GM19351 (cell line): ENCODE measurements around the gene NAV2.
A peak's percentile ranks its signal among the peaks of the same experiment; 100 is the strongest.

ENCODE experiments used
- ATAC-seq: cut with Tn5 transposase; IDR thresholded peaks from one replicate; pipeline ENCODE4 v1.9.1; 2021; ENCODE audit warnings: mild to moderate bottlenecking, moderate library complexity; ENCODE audit not compliant: unreplicated experiment

The NAV2 gene

DNA sequence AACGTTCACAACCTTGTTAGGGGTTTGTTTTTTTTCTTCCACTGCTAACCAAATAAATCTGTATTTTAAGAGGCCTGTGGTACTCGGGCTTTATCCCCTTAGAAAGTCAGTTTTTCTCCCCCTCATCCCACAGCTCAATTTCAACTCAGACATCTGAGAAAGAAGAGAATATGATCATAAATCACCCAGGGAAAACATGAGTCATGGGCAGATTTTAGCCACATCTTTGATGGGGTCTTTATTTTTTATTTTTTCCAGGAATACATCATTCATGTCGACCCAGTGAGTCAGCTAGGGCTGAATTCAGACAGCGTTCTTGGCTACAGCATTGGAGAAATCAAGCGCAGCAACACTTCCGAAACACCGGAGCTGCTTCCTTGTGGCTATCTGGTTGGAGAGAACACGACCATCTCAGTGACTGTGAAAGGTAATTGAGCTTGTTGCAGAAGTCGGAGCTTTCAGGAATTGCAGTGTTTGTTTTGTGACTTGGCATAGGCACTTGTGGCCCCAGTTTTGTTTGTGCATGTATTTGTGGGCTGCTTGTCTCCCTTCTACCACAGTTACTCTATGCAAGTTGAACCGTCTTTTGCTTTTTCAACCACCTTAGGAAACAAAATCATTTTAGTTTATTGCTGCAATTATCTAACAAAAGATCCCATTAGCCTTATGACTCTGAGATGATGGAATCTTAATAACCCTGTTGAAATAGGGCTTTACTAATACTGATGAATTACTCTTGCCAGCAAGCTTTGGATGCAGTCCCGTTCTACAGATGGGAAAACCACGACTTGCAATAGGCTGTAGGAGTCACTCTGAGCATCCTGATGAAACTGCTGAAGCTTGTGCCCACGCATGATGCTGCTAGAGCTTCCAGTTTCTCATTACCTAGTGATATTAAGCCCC is 384.9 kb downstream of the NAV2 start:
- no peak for ATAC-seq

DNA sequence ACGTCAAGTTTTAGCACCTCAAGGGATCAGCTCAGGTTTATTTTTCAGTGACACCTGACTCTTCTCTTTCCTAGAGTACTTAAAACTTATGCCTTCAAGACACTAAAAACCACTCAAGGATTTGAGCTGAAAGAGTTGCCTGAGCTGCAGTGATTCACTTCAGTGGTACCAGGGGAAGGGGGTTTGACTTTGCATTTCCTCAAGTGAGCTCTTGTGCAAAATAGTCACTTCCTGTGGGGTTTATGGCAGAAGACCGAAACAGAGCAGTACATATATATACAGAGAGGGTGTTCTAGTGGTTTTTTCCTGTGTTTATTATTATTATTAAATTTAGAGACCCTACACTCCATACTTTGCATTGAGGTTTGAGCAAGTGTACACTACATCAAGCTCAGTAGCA is 386.9 kb downstream of the NAV2 start:
- ATAC-seq: no peak

DNA sequence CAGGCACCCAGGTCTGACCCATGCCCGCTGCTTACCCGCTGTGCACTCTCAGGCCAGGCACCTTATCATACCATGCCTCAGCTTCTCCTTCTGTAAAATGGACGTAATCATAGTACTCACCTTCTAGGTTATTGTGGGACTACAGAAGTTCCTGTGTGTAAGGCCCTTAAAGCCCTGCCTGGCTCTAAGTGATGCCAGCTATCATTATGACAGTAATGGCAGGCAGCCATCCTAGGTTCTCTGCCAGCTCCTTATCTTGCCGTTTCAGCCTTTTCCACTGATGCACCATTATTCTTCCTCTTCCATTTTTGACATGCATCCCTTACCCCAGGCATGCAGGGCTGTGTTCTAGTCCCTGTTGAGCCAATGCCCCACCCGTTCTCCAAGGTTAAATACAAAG is 389.8 kb downstream of the NAV2 start:
- ATAC-seq: no peak

DNA sequence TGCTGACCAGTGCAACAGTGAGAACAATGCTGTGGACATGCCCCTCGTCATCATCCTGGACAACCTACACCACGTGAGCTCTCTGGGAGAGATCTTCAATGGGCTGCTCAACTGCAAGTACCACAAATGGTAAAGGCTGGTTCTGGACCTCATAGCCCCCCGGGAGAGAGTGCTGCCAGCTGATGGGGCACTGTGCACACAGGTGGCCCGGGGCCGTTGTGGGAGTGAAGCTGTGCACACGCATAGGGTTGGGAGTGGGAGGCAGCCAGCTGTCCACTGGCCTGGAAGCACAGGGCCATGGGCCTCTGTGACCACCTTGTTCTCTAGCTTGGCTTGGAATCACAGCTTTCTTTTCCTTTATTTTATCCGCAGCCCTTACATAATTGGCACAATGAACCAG is 390.6 kb downstream of the NAV2 start:
- no peak for ATAC-seq

DNA sequence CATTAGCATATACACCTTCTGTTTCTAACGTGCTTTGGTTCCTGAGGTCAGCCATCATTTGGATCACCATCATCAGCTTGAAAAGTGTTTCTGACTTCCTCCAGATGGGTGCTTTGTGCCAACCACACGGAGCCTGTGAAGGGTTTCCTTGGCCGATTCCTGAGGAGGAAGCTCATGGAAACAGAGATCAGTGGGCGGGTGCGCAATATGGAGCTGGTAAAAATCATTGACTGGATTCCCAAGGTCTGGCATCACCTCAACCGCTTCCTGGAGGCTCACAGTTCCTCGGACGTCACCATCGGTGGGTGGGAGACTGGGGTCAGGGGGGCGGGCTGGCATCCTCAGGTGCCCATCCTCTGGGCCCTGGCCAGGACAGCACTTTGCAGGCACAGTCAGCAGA is 392.8 kb downstream of the NAV2 start:
- ATAC-seq: no peak

DNA sequence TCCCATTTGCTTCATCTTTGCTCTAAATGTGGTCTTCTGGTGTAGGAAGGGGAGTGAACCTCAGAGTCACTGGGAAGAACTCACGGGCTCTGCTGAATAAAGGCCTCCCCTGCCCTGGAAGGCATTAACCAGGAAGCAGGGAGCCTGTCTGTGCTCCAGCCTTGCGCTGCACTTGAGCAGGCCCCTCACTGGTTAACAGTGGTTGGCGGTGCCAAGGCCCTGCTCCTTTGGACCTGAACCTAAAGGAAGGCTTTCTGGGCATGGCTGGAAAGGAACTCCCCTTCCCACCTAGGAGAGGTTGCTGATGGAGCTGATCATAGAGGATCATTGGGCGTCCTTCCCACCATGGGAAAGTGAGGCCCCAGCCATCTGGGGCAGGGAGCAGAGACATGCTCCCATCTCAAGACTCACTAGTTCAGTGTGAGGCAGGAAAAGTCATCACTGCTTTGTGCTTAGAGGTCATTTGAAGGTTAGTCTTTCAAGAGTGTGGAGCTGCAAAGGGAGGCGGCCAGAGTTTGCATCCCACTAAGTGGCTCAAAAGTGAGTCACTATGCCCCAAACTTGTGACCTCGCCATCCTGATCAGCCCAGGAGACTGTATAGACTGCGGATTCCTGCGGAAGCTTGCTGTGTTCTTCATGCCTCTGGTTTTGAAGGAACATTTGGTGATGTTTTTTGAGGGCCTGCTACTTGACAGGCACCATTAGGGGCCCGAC is 397.3 kb downstream of the NAV2 start:
- ATAC-seq: no peak

DNA sequence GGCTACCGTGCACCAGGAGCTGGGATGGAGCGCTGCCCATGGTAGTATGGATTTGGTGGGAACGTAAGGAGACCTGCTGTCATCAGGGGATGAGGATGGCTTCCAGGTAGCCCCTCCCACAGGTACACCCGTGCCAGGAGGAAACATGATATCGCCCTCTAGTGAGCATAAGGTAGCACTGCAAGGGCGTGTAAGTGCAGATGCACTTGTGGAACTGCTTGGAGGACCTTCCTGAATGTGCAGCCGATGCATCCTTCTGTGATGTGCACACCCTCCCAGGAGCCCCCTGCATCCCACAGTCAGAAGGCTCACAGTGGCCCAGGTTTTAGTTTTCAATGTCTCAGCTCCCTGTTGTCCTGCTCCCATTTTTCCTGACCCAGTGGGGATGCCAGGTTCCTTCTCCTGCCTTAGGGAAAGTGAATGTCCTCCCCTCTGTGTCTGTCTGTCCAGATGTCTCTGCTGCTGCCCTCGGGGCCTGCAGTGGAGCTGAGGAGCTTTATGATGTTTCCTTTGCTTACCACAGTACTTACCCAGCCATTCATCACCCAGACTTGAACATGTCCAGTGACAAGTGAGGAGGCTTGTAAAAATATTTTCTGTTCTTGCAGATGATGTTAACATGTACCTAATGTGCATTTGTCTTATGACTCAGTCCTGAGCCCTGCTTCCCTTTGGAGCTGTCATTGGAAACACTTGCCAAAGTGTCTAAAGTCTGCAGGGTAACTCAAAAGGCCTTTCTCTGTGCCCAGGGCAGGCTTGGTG is 398.5 kb downstream of the NAV2 start:
- ATAC-seq: peak; percentile 90

DNA sequence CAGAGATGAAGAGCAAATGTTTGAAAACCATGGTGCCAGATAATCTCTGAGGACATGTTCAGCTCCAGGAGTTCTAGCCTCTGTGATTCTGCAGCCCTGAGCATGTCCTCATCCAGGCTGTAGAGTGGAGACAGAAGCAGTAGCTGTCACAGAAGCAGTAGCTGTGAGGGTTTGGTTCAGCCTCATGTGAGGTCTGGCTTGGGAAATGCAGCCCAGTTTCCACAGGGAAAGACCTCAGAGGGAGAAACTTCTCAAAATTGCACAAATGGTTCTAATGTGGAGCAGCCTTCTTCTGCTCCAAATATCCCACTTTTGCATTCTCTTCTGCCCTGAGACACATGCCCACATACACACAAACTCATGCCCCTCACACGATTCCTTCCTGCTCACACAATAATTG is 399.2 kb downstream of the NAV2 start:
- ATAC-seq: no peak

DNA sequence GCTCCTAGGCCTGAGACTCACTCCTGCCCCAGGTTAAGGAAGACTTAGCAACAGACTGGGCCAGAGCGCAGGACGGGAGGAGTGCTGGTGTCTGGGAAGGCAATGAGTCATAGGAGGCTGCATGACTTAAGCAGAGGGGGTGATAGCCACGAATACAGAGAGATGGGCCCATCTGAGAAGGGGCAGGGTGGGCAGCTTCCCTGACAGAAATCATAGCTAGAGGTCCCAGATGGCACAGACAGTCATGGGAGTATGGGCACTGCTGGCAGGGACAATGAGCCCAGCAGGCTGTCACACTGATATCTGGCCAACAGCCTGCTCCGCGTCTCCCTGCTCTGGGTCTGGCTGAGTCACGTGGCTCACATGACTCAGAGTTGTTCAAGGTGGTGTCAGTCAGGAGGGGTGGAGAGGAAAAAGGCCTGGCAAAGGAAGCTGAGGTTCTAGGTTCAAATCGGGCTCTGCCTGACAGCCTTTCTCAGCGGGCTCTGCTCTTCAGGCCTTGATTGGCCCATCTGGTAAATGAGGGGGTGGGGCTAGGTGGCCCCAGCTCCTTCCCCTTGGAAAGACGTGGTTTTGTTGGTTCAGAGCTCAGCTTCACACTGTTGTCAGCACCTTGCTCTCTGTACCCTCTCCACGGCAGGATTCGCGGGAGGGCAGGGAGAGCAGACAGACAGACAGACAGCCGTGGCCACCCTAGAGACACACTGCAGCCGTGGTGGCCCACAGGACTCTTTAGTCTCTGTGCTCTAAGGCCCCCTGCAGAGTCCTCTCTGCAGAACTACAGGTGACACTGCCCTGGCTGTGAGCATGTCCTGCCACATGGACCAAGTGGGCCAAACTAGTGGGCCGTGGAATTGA is 399.9 kb downstream of the NAV2 start:
- ATAC-seq: no peak

DNA sequence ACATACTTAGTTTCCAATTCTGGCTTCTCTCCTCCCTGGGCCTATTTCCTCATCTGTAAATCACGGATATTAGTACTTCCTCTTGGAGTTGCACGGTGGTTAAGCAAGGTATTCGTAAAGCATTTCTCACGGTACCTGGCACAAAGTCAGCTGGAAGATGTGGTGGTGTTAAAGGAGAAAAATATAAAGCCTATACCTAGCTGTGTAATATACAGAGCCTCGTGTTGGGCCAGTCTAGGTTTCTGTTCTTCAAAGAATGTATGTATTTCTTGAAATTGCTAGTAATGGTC is 400.5 kb downstream of the NAV2 start:
- no peak for ATAC-seq

DNA sequence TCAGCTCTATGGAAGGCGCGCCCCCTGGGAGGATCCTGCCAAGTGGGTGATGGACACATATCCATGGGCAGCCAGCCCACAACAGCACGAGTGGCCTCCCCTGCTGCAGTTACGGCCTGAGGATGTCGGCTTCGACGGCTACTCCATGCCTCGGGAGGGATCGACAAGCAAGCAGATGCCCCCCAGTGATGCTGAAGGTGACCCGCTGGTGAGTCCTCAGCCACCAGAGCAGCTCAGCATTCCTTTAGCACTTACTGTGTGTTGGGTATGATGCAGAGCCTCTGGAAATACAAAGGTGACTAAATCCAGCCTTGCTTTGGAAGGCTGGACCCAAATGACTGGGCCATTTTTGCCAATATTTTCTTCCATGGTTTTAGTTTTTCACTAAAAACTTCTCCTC is 402.0 kb downstream of the NAV2 start:
- no peak for ATAC-seq

DNA sequence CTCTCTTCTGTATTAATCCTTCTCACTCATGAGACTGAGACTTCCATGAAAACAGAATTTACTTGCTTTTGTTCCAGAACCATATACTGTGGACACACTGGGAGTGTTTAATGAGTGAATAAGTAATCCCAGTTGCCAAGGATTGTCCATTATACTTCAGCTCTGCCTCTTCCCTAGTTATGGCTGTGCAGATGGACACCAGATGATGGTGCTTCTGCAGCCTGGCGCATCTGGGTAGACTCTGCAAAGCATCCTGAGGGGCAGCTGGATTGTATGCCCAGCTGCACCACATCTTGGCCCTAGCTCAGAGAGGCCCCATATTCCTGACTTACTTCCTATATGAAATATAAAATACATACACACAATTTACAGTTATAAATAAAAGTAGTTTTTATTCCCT is 404.2 kb downstream of the NAV2 start:
- ATAC-seq: no peak

DNA sequence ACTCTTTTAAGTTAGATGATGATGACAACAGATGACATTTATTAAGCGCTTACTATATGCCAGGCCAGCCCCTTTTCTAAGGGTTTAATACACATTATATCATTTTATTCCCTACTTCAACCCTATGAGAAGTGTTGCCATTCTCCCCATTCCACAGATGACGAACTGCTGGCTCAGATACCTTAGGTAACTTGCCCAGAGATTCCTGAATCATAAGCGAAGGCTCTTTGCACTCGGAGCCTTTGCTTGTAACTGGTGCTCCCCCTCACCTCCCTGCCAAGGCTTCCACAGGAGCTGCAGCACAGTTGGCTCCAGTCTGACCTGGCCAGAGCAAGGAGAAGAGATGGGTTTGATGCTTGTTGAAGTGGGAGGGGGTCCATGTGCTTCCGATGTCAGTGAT is 404.7 kb downstream of the NAV2 start:
- no peak for ATAC-seq

DNA sequence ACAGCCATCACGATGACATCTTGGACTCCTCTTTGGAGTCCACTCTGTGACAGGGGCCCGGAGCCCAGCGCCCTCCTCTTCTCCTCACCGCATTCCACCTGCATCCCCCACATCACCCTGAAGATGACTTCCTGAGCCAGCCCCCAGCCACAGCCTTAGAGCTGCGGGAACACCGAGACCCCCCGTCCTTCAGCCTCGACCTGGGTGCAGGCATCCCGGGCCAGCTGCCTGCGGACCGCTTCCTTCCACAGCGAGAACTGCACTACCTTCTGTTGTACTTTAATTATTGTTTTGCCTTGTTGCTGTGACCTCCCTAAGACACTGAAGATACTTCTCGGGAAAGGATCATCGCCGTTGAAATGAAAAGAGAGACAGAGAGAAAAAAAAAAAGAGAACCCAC is 405.6 kb downstream of the NAV2 start:
- no peak for ATAC-seq

DNA sequence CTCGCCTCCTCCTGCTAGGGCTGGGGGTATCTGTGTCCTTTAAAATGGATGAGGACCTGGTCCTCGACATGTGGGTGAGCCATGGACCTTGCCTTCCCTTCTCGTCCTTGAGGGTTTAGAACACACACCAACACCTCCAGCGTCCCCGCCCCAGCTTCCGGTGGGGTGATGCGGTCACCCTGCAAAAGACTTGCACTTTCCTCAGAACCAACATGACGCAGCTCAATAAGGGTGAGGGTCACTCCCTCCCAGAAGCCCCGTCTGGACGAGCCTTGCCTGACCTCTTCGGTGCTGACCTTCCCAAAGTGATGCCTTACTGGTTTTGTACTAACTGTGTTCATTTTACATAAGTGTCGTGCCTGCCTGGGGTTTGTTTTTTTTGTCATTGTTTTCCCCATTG is 406.7 kb downstream of the NAV2 start:
- no peak for ATAC-seq

DNA sequence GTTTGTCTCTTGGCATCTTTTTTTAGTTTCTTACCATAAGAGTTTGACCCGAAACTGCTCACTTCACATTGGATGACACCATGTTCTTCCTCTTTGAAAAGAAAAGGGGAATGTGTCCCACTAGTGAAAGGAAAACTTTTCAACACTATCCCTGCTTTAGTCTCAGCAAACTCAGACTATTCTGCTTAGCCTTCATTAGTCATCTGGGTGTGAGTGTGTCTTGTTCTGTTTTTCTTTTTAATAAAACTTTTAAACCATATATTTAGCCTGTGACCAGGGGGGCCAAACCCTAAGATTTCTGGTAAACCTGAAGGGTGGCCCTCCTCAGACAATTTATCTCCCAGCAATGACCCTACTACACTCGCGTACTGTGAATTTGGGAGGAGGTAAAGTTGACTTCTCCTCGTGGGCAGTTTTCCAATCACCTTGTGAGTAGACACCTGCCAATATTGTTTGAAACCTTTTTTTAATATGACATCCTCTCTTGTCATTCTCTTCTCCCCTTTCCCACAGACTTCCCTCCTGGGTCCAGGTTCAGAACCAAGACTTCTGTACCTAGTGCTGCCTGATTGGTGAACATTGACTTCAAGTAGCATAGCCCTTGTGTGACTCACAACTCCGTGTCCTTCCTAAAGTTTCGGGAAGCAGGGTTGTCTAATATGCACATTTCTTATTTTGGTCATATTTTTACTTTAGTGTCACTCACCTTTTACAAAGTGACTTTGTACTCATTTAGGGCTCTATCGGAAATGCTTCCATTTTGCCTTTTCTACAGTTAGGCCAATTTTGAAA is 407.7 kb downstream of the NAV2 start:
- no peak for ATAC-seq

DNA sequence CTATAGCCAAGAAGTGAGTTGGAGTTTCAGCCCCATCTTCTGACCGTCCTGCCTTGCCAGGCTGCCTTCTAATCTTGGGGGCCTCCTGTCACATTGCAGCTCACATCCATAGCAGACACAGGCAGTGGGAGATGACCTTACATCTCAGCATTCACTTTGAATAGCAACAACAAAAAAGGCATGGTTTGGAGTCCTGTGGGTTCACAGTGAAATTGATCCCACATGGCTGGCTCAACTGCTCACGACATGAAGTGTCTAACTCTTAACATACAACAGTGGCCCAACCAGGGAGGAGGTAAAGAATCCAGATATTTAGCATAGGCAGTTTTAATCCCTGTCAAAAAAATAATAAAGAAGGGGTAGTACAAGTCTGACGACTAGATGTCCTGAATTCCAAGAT is 409.5 kb downstream of the NAV2 start:
- no peak for ATAC-seq

DNA sequence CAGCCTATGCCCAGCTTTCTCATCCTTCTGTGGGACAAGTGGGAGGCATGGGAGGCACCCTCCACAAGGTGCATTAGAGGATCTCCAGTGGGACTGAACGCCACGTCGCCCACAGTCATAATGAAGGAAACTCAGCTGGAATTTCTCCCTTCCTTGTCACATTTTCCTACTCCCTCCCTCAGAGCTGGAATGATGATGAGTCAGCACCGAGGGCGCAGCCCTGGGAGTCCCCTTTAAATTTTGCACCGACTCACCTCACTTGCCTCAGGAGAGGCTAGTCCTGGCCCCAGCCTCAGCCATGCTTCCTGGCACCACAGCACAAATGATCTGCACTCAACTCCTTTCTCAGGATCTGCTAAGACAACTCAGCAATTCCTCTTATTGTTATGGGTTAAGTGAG is 413.3 kb downstream of the NAV2 start:
- no peak for ATAC-seq

DNA sequence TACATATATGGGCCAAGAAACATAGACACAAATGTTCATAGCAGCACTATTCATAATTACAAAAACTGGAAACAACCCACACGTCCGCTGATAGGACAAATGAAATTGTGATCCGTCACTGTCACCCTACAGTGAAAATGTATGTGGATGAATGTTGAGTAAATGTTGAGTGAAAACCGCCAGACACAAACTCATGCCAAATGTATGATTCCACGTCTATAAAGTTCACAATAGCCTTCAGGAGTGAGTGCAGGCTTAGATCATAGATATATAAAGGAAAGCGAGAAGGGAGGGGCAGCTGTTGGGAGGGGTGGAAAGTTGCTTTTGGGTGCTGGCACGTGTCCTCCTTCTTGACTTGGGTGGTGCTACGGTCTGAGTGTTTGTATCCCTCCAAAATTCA is 414.1 kb downstream of the NAV2 start:
- no peak for ATAC-seq
